NB4 (cell line): Measurements from ENCODE around the gene SKOR1.
A peak's percentile ranks its signal among the peaks of the same experiment; 100 is the strongest.

ENCODE experiments used
- DNase-seq: peaks from one replicate; pipeline ENCODE4 v3.0.0; 2010; ENCODE audit warnings: low read depth
- H3K4me3 ChIP-seq: one replicate; pipeline ENCODE4 v1.5.1; 2011; ENCODE audit warnings: mild to moderate bottlenecking, low read depth, low read length, moderate library complexity
- MYC ChIP-seq: IDR thresholded peaks from 2 replicates; pipeline ENCODE4 v1.6.1; 2011; ENCODE audit warnings: low read depth, low read length
- POLR2A ChIP-seq: IDR thresholded peaks from 2 replicates; pipeline ENCODE4 v1.6.1; 2011; ENCODE audit warnings: mild to moderate bottlenecking; ENCODE audit not compliant: insufficient read length; ENCODE audit errors: extremely low read depth
- TF ChIP-seq, protein P1 (sequence below): IDR thresholded peaks from 2 replicates; pipeline ENCODE4 v1.6.1; 2011; ENCODE audit warnings: low read depth, low read length
- TF ChIP-seq, protein P2 (sequence below): IDR thresholded peaks from one replicate; pipeline ENCODE4 v1.5.1; 2012; ENCODE audit warnings: low read depth, low read length

Gene SKOR1

DNA sequence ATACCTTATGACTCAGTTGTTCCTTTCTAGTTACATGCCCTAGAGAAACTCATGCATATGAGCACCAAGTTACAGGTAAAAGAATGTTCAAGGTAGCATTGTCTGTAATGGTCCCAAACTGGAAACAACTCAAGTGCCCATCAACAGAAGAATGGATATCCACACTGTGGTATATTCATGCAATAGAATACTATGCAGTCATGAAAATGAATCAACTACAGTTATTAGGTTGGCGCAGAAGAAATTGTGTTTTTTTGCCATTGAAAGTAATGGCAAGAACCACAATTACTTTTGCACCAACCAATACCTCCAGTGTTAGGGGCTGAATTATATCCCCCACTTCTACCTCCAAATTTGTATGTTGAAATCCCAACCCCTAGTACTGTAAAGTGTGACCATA is 24.2 kb downstream of the SKOR1 start:
- H3K4me3 ChIP-seq, result no peak overlapping the region
- TF ChIP-seq, protein P1, sequence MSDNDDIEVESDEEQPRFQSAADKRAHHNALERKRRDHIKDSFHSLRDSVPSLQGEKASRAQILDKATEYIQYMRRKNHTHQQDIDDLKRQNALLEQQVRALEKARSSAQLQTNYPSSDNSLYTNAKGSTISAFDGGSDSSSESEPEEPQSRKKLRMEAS, result no peak

GRCh38 chr15:67850336-67850735 is 25.0 kb downstream of the SKOR1 start:
- no peak overlapping the region for H3K4me3 ChIP-seq
- TF ChIP-seq, protein P1, result no peak
- TF ChIP-seq MYC, result no peak
- TF ChIP-seq, protein P2, sequence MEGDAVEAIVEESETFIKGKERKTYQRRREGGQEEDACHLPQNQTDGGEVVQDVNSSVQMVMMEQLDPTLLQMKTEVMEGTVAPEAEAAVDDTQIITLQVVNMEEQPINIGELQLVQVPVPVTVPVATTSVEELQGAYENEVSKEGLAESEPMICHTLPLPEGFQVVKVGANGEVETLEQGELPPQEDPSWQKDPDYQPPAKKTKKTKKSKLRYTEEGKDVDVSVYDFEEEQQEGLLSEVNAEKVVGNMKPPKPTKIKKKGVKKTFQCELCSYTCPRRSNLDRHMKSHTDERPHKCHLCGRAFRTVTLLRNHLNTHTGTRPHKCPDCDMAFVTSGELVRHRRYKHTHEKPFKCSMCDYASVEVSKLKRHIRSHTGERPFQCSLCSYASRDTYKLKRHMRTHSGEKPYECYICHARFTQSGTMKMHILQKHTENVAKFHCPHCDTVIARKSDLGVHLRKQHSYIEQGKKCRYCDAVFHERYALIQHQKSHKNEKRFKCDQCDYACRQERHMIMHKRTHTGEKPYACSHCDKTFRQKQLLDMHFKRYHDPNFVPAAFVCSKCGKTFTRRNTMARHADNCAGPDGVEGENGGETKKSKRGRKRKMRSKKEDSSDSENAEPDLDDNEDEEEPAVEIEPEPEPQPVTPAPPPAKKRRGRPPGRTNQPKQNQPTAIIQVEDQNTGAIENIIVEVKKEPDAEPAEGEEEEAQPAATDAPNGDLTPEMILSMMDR, result no peak
- no peak for TF ChIP-seq POLR2A
- DNase-seq, result no peak

More for the DNA sequence above, 24.2 kb downstream of the SKOR1 start:
- DNase-seq, result no peak

DNA sequence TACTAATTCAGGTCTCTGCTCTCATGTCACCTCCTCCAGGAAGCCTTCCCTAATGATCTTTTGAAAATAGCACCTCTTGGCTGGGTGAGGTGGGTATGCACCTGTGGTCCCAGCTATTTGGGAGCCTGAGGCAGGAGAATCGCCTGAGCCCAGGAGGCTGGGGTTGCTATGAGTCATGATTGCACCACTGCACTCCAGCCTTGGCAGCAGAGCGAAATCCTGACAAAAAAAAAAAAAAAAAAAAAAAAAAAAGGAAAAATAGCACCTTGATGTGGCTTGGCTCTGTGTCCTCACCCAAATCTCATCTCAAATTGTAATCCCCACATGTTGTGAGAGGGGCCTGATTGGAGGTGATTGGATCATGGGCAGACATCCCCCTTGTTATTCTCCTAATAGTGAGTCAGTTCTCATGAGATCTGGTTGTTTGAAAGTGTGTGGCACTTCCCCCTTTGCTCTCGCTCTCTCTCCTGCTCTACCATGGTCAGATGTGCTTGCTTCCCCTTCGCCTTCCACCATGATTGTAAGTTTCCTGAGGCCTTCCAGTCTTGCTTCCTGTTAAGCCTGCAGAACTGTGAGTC is 25.8 kb downstream of the SKOR1 start:
- DNase-seq, result peak; percentile 80
- TF ChIP-seq, protein P2, result no peak
- TF ChIP-seq, protein P1, result no peak
- no peak for TF ChIP-seq MYC
- no peak for TF ChIP-seq POLR2A
- no peak overlapping the region for H3K4me3 ChIP-seq

GRCh38 chr15:67852418-67852817 is 27.1 kb downstream of the SKOR1 start:
- no peak for DNase-seq
- H3K4me3 ChIP-seq, result no peak overlapping the region
- TF ChIP-seq, protein P2, result no peak
- TF ChIP-seq, protein P1, result no peak
- TF ChIP-seq MYC (no peak), POLR2A (no peak)

DNA sequence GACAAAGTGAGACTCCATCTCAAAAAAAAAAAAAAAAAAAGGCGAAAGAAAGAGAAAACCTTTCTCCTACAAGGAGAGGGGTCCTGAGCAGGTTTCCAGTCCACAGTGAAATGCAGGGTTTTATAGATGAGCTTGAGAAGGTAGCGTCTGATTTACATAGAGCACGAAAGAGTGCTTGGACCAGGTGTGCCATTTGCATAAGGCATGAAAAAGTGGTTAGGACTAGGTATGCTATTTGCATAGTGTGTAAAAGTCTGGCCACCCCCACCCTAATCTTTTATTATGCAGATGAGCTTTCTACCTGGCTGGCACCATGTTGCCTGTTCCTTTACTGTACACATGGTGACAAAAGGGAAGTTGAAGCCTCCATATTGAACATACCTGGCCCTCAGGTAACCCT is 28.1 kb downstream of the SKOR1 start:
- TF ChIP-seq, protein P2, result no peak
- TF ChIP-seq, protein P1, result no peak
- TF ChIP-seq MYC (no peak), POLR2A (no peak)
- no peak overlapping the region for H3K4me3 ChIP-seq
- DNase-seq, result no peak

GRCh38 chr15:67854358-67854757 is 29.0 kb downstream of the SKOR1 start:
- TF ChIP-seq POLR2A, result no peak
- TF ChIP-seq, protein P1, result no peak
- TF ChIP-seq MYC, result no peak
- no peak for DNase-seq

More at GRCh38 chr15:67854358-67854757, 29.0 kb downstream of the SKOR1 start:
- no peak overlapping the region for H3K4me3 ChIP-seq
